ENCODE results near the gene TUB. TPM values are rescaled to one million over a fixed set of nuclear protein-coding genes. Genes with fewer than 3 reads are reported as not detected.

The TUB gene
- total RNA-seq, 1 donor from 2014 or later = 2.9 TPM

- H3K27ac Mint-ChIP-seq (ENCODE audit: unreplicated experiment) = no peak overlapping the region
- H3K27me3 Mint-ChIP-seq (ENCODE audit: unreplicated experiment) = peaks cover 5% of the 10 kb centered on the region
- TF ChIP-seq, protein P1, sequence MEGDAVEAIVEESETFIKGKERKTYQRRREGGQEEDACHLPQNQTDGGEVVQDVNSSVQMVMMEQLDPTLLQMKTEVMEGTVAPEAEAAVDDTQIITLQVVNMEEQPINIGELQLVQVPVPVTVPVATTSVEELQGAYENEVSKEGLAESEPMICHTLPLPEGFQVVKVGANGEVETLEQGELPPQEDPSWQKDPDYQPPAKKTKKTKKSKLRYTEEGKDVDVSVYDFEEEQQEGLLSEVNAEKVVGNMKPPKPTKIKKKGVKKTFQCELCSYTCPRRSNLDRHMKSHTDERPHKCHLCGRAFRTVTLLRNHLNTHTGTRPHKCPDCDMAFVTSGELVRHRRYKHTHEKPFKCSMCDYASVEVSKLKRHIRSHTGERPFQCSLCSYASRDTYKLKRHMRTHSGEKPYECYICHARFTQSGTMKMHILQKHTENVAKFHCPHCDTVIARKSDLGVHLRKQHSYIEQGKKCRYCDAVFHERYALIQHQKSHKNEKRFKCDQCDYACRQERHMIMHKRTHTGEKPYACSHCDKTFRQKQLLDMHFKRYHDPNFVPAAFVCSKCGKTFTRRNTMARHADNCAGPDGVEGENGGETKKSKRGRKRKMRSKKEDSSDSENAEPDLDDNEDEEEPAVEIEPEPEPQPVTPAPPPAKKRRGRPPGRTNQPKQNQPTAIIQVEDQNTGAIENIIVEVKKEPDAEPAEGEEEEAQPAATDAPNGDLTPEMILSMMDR (IDR thresholded peaks at IDR 0.05; ENCODE audit: unreplicated experiment) = no peak
Measured at GRCh38 chr11:8065031-8065430, 16.0 kb upstream of the TUB start.

GRCh38 chr11:8066036-8066910 is 14.7 kb upstream of the TUB start:
- DNase-seq (ENCODE audit: low spot score) = no peak
- no peaks in the 10 kb centered on the region for H3K9me3 Mint-ChIP-seq (ENCODE audit: unreplicated experiment)
- TF ChIP-seq, protein P1 (IDR thresholded peaks at IDR 0.05; ENCODE audit: unreplicated experiment) = no peak
- no peaks in the 10 kb centered on the region for H3K36me3 Mint-ChIP-seq (ENCODE audit: low read depth, unreplicated experiment)
- peaks cover 7% of the 10 kb centered on the region for H3K27me3 Mint-ChIP-seq (ENCODE audit: unreplicated experiment)
- H3K4me1 Mint-ChIP-seq (ENCODE audit: unreplicated experiment) = no peaks in the 10 kb centered on the region
- H3K27ac Mint-ChIP-seq (ENCODE audit: unreplicated experiment) = no peak overlapping the region
- no peak overlapping the region for H3K4me3 Mint-ChIP-seq (ENCODE audit: unreplicated experiment)

More at GRCh38 chr11:8065031-8065430, 16.0 kb upstream of the TUB start:
- H3K4me3 Mint-ChIP-seq (ENCODE audit: unreplicated experiment) = no peak overlapping the region
- H3K4me1 Mint-ChIP-seq (ENCODE audit: unreplicated experiment) = no peaks in the 10 kb centered on the region
- no peak for DNase-seq (ENCODE audit: low spot score)
- H3K36me3 Mint-ChIP-seq (ENCODE audit: low read depth, unreplicated experiment) = no peaks in the 10 kb centered on the region
- no peaks in the 10 kb centered on the region for H3K9me3 Mint-ChIP-seq (ENCODE audit: unreplicated experiment)

DNA sequence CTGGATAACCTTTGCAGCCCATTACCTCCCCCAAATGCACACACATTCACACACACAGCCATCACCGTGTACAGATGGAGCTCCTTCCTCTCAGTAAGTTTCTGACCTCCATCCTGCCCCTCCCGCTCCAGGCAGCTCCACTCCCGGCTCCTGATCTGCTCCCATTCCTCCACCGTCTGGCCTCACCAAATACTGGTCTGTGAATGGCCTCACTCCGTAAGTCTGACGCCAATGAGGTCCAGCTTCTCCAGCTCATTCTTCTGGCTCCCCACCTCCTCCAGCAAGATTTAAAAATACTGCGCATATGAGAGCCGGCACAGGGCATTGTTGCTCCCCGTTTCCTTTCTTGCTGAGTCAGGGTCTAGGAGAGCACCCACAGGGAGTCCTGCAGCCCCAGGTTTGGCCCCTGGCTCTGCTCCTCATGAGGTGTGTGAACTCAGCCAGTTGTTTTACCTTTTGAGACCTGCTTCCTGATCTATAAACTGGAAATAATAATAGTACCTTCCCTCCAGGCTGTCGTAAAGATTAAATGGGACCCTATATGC is 14.0 kb upstream of the TUB start:
- Mint-ChIP-seq H3K4me1 (ENCODE audit: unreplicated experiment) (no peaks in the 10 kb centered on the region), H3K9me3 (ENCODE audit: unreplicated experiment) (no peaks in the 10 kb centered on the region), H3K27ac (ENCODE audit: unreplicated experiment) (no peak overlapping the region), H3K4me3 (ENCODE audit: unreplicated experiment) (no peak overlapping the region), H3K36me3 (ENCODE audit: low read depth, unreplicated experiment) (no peaks in the 10 kb centered on the region), H3K27me3 (ENCODE audit: unreplicated experiment) (peaks cover 7% of the 10 kb centered on the region)
- DNase-seq (ENCODE audit: low spot score) = no peak
- TF ChIP-seq, protein P1 (IDR thresholded peaks at IDR 0.05; ENCODE audit: unreplicated experiment) = no peak

DNA sequence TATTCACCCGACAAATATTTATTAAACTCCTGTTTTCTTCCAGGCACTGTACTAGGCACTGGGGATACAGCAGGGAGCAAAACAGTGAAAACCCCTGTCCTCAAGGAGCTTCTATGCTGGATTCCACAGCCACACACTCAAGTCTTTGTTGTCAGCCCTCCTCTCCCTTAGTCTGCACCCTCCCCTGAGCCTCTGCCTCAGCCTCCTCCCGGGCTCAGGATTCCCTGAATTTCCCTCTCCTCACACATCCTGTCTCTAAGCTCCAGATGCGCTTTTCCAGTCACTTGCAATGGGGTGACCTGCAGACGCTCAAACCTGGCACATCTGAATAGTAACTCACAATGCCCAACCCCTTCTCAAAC is 13.5 kb upstream of the TUB start:
- DNase-seq (ENCODE audit: low spot score) = no peak
- no peaks in the 10 kb centered on the region for H3K36me3 Mint-ChIP-seq (ENCODE audit: low read depth, unreplicated experiment)
- peaks cover 7% of the 10 kb centered on the region for H3K27me3 Mint-ChIP-seq (ENCODE audit: unreplicated experiment)
- no peaks in the 10 kb centered on the region for H3K9me3 Mint-ChIP-seq (ENCODE audit: unreplicated experiment)
- H3K4me3 Mint-ChIP-seq (ENCODE audit: unreplicated experiment) = no peak overlapping the region
- H3K27ac Mint-ChIP-seq (ENCODE audit: unreplicated experiment) = no peak overlapping the region
- TF ChIP-seq, protein P1 (IDR thresholded peaks at IDR 0.05; ENCODE audit: unreplicated experiment) = no peak
- H3K4me1 Mint-ChIP-seq (ENCODE audit: unreplicated experiment) = no peaks in the 10 kb centered on the region
